K562 treated with DMSO at 1 percent for 12 hours (cell line): Measurements from ENCODE around the gene GPR157. TPM values are rescaled to one million over a fixed set of nuclear protein-coding genes. Genes with fewer than 3 reads are reported as not detected.

Experiments used
- total RNA-seq: library from RNA; unstranded; fragments of 300-600 nt; gene quantifications from 2 replicates; pipeline ENCODE4 v1.2.3, GENCODE V29; 2022; ENCODE audit not compliant: insufficient read depth

The GPR157 gene
- total RNA-seq, result 0.32 TPM in 1 of 2 replicates, not detected in the other

GRCh38 chr1:9128520-9129265 is at the start of gene GPR157:
Gene GPR157 (minus strand): TSS chr1:9129102. CDS start chr1:9129027, 75 bp downstream.

GRCh38 chr1:9069326-9070100 is 59.4 kb downstream of the GPR157 start, which contains the start of gene SLC2A5:
Gene SLC2A5 (minus strand): TSS chr1:9069635. CDS start chr1:9069536, 99 bp downstream.

Other genes with a start within 250 kb of the GPR157 start
- not detected in 2 replicates for gene CA6, start 183.2 kb downstream of the GPR157 start, total RNA-seq
- gene SLC2A7, start 102.7 kb downstream of the GPR157 start, total RNA-seq, result not detected in 2 replicates
- gene SLC2A5, start 59.5 kb downstream of the GPR157 start, total RNA-seq, result not detected in 2 replicates
- gene H6PD, start 105.7 kb upstream of the GPR157 start, total RNA-seq, result 4.1 and 13.6 TPM in 2 replicates
- gene SPSB1, start 163.8 kb upstream of the GPR157 start, total RNA-seq, result 0.75 and 1.6 TPM in 2 replicates